Measurements from ENCODE around the gene RBM47. TPM values are rescaled to one million over a fixed set of nuclear protein-coding genes. Genes with fewer than 3 reads are reported as not detected.

Gene RBM47
- 100 to 1,000 TPM; 301 to 304 TPM for total RNA-seq
- long read RNA-seq, full-length matches to known transcripts = 176 of 442 reads
- long read RNA-seq, partial matches to known transcripts = 131 of 442 reads
- long read RNA-seq, other reads (novel, unspliced or antisense) = 135 of 442 reads

GRCh38 chr4:40629401-40630334 is at the start of gene RBM47:
TSS of gene RBM47 (minus strand) at chr4:40629864. CDS start at chr4:40438893, 190,971 bp downstream.
- intact Hi-C loops (cut with DNase I, micrococcal nuclease) = no loop called here
- DNase-seq (peak; percentile 85), ATAC-seq (peak; percentile 89)

DNA sequence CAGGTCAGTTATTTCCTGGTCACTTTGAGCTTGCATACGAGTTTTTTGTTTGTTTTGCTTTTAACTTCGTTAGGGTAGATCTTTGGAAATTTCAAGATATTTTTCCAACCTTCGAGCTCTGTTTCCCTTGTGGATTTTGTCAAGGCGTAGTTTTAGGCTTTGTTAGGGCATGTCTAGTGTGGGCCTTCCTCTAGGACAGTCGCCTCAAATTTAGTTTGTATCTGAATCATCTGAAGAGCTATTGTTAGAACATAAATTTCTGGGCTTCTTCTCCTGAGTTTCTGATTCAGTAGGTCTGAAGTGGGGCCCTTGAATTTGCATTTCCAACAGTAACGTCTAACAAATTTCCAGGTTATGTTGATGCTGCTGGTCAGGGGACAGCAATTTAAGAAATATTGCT is 48.8 kb upstream of the RBM47 start:
- ATAC-seq = no peak
- DNase-seq = no peak
- intact Hi-C loops (cut with DNase I, micrococcal nuclease) = no loop called here

- intact Hi-C loops (cut with DNase I, micrococcal nuclease) = no loop called here
- ATAC-seq (no peak), DNase-seq (no peak)
Measured at GRCh38 chr4:40675166-40675565, 45.5 kb upstream of the RBM47 start.

DNA sequence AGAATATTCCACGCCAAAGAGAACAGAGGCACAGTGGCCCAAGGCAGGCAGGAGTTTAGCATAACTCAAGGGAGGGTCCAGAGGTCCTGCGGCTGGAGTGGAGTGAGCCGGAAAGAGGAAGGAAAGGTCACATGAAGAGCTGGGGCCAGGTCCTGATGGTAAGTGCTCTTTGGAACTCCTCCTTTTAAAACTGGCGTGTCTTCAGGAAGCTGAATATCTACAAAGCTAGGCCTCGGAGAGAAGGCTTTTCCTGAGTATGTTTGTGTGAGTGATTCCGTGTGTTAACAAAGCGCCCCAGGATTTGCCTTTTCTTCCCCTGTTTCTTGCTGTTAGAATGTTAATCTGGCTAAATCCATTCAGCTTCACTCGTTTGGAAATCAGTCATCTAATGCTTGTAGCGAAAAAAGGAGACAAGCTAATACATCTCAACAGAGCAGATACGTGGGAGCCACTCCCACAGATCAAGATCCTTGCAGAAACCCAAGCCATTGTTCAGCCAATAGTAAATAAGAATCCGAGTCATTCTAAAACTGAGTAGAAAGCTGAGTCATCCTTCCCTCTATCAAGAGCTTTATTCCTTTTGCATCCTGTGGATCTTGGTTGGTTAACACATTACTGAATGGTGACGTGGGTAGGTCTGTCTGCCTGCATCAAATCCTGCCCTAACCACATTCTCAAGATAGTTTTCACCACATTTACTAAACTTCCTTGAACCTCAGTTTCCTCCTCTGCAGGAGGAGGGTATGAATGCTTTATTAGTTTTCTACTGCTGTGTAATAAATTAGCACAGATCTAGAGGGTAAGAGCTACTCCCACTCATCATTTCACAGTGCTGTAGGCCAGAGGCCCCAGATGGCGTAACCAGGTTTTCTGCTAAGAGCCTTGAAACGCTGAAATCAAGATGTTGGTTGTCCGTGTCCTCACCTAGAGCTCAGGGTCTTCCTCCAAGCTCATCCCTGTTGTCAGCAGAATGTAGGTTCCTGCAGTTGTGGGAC is 43.2 kb upstream of the RBM47 start:
- intact Hi-C loops (cut with DNase I, micrococcal nuclease) = no loop called here
- ATAC-seq = peak; percentile 34

DNA sequence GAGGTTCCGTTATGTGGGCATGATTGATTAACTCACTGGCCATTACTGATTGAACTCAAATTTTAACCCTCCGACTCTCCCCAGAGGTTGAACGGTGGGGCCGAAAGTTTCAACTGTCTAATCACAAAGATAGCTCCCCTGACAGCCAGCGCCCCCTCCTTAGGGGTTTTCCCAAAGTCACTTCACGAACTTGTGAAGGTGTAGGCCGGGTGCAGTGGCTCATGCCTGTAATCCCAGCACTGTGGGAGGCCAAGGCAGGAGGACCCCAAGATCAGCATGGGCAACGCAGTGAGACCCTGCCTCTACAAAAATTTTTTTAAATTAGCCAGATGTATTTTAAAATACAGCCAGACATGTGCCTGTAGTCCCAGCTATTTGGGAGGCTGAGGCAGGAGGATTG is 39.8 kb upstream of the RBM47 start:
- ATAC-seq = no peak
- intact Hi-C loops (cut with DNase I, micrococcal nuclease) = no loop called here
- DNase-seq = no peak

More for the DNA sequence above, 43.2 kb upstream of the RBM47 start:
- peak in 1 of 2 donors; percentile 33 for DNase-seq

- intact Hi-C loops (cut with DNase I, micrococcal nuclease) = no loop called here
- no peak for ATAC-seq
- DNase-seq = no peak
Measured at GRCh38 chr4:40665842-40666241, 36.2 kb upstream of the RBM47 start.

GRCh38 chr4:40662962-40663604 is 33.4 kb upstream of the RBM47 start:
- ATAC-seq (peak; percentile 29), DNase-seq (peak in 1 of 2 donors; percentile 10)
- intact Hi-C loops (cut with DNase I, micrococcal nuclease) = no loop called here

DNA sequence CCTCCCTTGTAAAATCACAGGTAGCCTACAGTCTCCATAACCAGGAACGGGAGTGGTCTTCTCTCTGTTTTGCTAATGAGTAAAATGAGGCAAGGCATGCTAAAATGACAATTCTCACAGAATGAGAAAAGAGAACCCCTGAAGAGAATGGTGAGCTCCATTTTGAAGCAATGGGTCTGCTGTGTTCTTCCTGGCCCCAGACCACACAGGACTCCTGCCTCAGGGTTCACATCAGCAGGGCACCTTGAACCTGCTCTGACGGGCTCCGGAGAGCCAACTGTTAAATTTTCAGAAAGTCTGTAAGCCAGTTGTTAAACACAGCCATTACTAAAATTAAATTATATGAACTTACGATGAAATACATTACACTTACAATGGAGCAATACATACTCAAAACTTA is 32.1 kb upstream of the RBM47 start:
- intact Hi-C loops (cut with DNase I, micrococcal nuclease) = no loop called here
- ATAC-seq (no peak), DNase-seq (no peak)

GRCh38 chr4:40656201-40656863 is 26.7 kb upstream of the RBM47 start:
- DNase-seq = no peak
- intact Hi-C loops (cut with DNase I, micrococcal nuclease) = no loop called here
- no peak for ATAC-seq

DNA sequence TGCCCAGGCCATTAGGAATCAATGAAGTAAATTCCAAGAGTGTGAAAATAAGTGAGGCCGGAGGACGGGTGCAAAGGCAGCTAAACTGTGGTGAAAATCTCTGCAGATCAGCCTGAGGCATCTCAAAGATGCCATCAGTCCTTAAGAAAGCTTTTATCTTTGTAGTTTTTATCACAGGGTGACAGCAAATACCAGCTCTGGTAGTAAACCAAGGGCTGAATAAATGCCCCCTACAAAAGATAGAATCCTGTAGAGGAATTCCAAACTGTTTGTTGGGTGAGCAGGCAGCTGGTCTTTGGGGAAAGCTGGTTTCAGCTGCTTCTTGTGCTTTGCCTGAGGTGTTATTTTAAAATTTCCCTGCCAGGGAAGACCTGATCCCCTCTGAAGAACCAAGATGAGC is 21.6 kb upstream of the RBM47 start:
- intact Hi-C loops (cut with DNase I, micrococcal nuclease) = no loop called here
- no peak for DNase-seq
- no peak for ATAC-seq

GRCh38 chr4:40649321-40649720 is 19.7 kb upstream of the RBM47 start:
- DNase-seq (no peak), ATAC-seq (no peak)
- intact Hi-C loops (cut with DNase I, micrococcal nuclease) = no loop called here

DNA sequence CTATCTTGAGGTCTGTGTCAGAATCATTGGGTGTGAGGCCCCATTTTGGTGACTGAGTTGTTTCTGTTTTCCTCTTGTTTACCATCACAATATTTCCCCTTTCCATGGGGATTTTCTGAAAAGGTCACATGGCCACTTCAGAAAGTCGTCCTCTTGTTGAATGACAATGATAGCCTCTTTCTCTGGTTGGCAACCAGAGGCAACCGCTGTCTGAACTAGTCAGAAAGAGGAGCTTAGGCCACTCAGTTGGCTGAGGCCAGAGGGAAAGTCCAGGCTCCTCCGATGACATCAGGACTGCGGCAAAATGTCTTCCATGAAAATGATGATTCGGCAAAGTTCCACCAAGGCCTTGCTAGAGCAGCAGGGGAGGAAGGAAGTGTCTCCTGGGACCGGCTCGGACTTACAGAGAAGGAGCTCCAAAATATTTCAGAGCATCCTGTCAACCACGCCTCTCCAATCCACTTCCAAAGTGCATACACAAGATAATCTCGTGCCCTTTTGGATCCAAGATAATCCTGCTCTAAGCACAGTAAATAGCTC is 19.1 kb upstream of the RBM47 start:
- ATAC-seq (no peak), DNase-seq (peak in 1 of 2 donors; percentile 38)
- intact Hi-C loops (cut with DNase I, micrococcal nuclease) = no loop called here

DNA sequence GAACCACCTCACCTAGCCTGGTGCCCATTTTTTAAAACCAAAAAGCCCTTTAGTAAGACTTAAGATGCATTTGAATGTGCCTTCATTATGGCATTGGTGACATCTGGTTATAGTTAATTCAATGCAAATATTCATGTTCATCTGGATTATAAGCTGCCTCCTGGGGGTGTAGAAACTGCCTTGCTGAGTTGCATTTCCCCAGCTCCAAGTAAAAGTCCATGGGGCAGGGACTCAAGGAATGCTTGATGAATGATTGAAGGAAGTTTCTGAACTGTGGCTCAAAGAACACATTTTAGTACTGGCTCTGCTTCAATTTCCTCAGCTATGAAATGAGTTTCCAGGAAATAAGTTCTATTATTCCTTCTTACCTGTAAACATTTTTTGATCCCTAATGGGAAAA is 18.5 kb upstream of the RBM47 start:
- intact Hi-C loops (cut with DNase I, micrococcal nuclease) = no loop called here
- ATAC-seq (peak; percentile 41), DNase-seq (no peak)

DNA sequence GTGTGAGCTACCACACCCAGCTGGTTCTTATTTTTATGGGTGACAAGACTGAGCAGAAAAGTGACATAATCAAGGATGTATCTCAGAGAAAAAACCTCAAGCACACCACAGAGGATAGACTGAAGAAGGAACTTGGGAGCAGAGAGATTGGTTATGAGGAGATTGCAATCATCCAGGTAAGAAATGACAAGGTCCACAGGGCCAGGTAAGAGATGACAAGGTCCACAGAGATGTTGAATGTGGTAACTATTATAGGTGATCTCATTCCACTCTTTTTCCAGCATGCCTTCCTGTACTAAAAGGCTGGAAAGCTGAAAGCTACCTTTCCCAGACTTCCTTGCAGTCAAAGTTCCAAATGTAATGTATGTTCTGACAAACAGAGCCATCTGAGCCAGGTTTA is 15.9 kb upstream of the RBM47 start:
- DNase-seq (no peak), ATAC-seq (peak; percentile 92)
- intact Hi-C loops (cut with DNase I, micrococcal nuclease) = no loop called here

DNA sequence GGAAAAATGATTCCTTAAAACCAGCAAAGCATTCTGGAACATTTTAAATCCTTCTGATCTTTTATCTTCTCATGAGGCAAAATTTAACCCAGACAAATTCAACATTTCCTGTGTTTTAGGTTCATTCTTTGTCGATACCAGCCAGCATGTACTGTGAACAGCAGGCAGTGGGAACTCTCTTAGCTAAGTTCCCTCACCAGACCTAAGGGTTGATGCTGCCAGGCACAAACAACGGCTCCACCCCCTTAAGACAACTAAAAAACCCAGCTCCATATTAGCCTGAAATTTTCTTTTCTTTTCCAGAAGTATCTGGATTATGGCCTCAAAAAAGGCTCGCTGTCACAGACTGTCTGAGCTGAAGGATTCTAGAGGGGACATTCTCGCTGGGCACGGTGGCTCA is 2.4 kb upstream of the RBM47 start:
- ATAC-seq = no peak
- intact Hi-C loops (cut with DNase I, micrococcal nuclease) = no loop called here
- DNase-seq = no peak

DNA sequence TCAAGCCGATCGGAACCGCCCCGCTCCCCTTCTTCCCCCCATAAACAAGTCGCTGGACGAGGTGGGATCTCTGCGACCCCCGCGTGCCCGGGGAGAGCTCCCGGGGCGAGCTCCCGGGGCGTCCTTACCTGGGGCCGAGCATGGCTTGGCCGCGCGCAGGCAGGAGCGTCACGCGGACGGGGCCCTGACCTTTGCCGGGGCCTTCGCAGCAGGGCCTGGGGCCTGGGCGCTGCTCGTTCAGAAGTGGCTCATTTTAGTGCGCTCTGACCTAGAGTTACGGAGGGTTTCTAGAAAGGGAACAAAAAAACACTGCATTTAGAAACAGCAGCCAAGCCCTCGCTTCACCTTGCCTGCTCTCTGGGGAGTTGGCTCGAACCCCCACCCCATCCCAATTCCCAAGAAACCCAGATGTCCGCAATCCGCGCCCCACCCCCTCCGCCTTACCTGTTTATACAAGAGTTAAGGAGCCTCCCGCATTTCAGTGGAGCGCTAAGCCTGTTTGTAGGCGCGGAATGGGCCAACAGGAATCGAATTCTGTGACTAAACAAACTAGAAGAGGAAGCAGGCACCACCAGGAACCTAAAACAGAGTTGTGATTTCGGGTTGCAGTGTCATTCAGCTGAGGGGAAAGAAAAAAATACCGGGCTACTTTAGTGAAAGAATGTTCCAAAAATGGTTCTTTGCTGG is 814 bp upstream of the RBM47 start:
- peak; percentile 58 for ATAC-seq
- intact Hi-C loops (cut with DNase I, micrococcal nuclease) = no loop called here

DNA sequence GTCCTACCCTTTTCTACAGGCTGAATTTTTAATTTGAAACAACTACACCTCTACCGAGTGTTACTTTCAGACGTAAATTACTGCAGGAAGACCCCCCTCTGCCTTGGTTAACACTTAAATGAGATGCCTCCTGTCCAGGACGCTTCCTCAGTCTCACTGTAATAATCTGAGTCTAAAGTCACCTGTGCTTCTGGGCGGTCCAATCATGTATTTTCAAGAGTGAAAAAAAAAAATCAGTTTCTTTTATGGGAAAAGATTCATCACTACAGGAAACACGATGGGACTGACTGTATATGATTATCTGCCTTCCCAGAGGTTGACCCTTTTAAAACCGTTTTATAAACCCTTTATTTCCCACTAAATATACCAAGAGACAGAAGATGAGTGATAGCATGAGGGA is 776 bp downstream of the RBM47 start:
- DNase-seq (no peak), ATAC-seq (peak; percentile 49)
- intact Hi-C loops (cut with DNase I, micrococcal nuclease) = no loop called here

More for the DNA sequence above, 814 bp upstream of the RBM47 start:
- DNase-seq = peak; percentile 86 to 89

All from left colon (tissue), 2 donors.